K562 (cell line): ENCODE data around the gene RNU6-1. TPM values are rescaled to one million over a fixed set of nuclear protein-coding genes. Genes with fewer than 3 reads are reported as not detected.

Experiments used
- CBFA2T3 ChIP-seq: fragments of 450-650 bp; IDR thresholded peaks from 2 replicates; pipeline ENCODE4 v1.6.1; 2017
- CCAR2 ChIP-seq: fragments of 200-400 bp; formaldehyde crosslinking; IDR thresholded peaks from 2 replicates; pipeline ENCODE4 v1.6.1; 2017; ENCODE audit warnings: mild to moderate bottlenecking, low read depth, low read length
- DDX20 ChIP-seq: fragments of 450-650 bp; IDR thresholded peaks from 2 replicates; pipeline ENCODE4 v1.6.1; 2016; ENCODE audit warnings: missing genetic modification characterization, low read depth, mild to moderate bottlenecking, missing compliant biosample characterization, moderate library complexity
- ELF2 ChIP-seq: fragments of 250-450 bp; sonication (Bioruptor Pico); IDR thresholded peaks from 2 replicates; pipeline ENCODE4 v1.5.0; 2021; ENCODE audit warnings: mild to moderate bottlenecking
- ETV5 ChIP-seq: sonication (generic); formaldehyde crosslinking; IDR thresholded peaks from 2 replicates; pipeline ENCODE4 v1.4.0; 2020; ENCODE audit warnings: low read depth, mild to moderate bottlenecking, missing genetic modification reagents
- ETV6 ChIP-seq, 3 experiments: fragments of 150-350 bp in 1 of 3; sonication (generic) in 1 of 3; formaldehyde crosslinking in 1 of 3; IDR thresholded peaks; 2 replicates each; pipeline versions ENCODE4 v1.6.1 to v1.8.0; 2014 to 2022; ENCODE audit warnings: borderline replicate concordance in 2 of 3, low read depth in 2 of 3, antibody characterized with exemption in 1 of 3, low read length in 1 of 3, mild to moderate bottlenecking in 1 of 3, missing genetic modification reagents in 1 of 3
- GABPA ChIP-seq: fragments of 200-800 bp; sonication (Bioruptor generic); conservative IDR thresholded peaks from 2 replicates; pipeline ENCODE4 v1.6.1; 2016; ENCODE audit warnings: low read depth, missing genetic modification characterization, missing compliant biosample characterization
- HDAC3 ChIP-seq: fragments of 450-650 bp; IDR thresholded peaks from 2 replicates; pipeline ENCODE4 v1.6.1; 2018; ENCODE audit warnings: borderline replicate concordance, mild to moderate bottlenecking, moderate library complexity; ENCODE audit not compliant: partially characterized antibody
- KAT7 ChIP-seq: sonication (generic); formaldehyde crosslinking; IDR thresholded peaks from 2 replicates; pipeline ENCODE4 v1.8.0; 2022; ENCODE audit warnings: missing genetic modification reagents, mild to moderate bottlenecking, borderline replicate concordance
- LEF1 ChIP-seq: fragments of 450-650 bp; IDR thresholded peaks from 2 replicates; pipeline ENCODE4 v1.6.1; 2016; ENCODE audit warnings: mild to moderate bottlenecking
- MAFK ChIP-seq: IDR thresholded peaks from 2 replicates; pipeline ENCODE4 v1.6.1; 2011; ENCODE audit warnings: low read length, improper control_type of control experiment
- NEUROD1 ChIP-seq: fragments of 150-350 bp; IDR thresholded peaks from 2 replicates; pipeline ENCODE4 v1.6.1; 2014; ENCODE audit warnings: borderline replicate concordance, low read length, low read depth; ENCODE audit not compliant: partially characterized antibody
- RFX1 ChIP-seq: fragments of 450-650 bp; IDR thresholded peaks from 2 replicates; pipeline ENCODE4 v1.6.1; 2016; ENCODE audit warnings: mild to moderate bottlenecking, moderate library complexity
- RNF2 ChIP-seq: sonication (generic); IDR thresholded peaks from 2 replicates; pipeline ENCODE4 v1.6.1; 2016
- SMAD1 ChIP-seq: fragments of 150-350 bp; IDR thresholded peaks from 2 replicates; pipeline ENCODE4 v1.6.1; 2014; ENCODE audit warnings: low read length, low read depth; ENCODE audit not compliant: partially characterized antibody
- SNRNP70 ChIP-seq: fragments of 200-400 bp; formaldehyde crosslinking; optimal IDR thresholded peaks from 2 replicates; pipeline ENCODE3; 2017; ENCODE audit warnings: low read depth, low read length
- STAT5A ChIP-seq: IDR thresholded peaks from 2 replicates; pipeline ENCODE4 v1.6.1; 2012; ENCODE audit warnings: low read length, inconsistent platforms, borderline replicate concordance
- TAF9B ChIP-seq: fragments of 450-650 bp; IDR thresholded peaks from 2 replicates; pipeline ENCODE4 v1.6.1; 2018; ENCODE audit warnings: mild to moderate bottlenecking; ENCODE audit not compliant: partially characterized antibody
- TCF3 ChIP-seq: sonication (generic); formaldehyde crosslinking; IDR thresholded peaks from 2 replicates; pipeline ENCODE4 v1.4.0; 2020; ENCODE audit warnings: mild to moderate bottlenecking, missing genetic modification reagents
- THAP7 ChIP-seq: fragments of 250-450 bp; sonication (Bioruptor Pico); IDR thresholded peaks from 2 replicates; pipeline ENCODE4 v1.5.0; 2021
- U2AF2 ChIP-seq: fragments of 200-400 bp; formaldehyde crosslinking; optimal IDR thresholded peaks from 2 replicates; pipeline ENCODE3; 2017; ENCODE audit warnings: low read depth, mild to moderate bottlenecking, low read length
- ZNF324 ChIP-seq: fragments of 250-450 bp; sonication (Bioruptor Pico); IDR thresholded peaks from 2 replicates; pipeline ENCODE4 v1.4.0; 2020; ENCODE audit warnings: mild to moderate bottlenecking
- ZNF766 ChIP-seq: fragments of 200-800 bp; sonication (Bioruptor generic); conservative IDR thresholded peaks from 2 replicates; pipeline ENCODE4 v1.6.1; 2016; ENCODE audit warnings: missing genetic modification characterization, missing compliant biosample characterization
- polyA plus RNA-seq, 8 experiments: library from polyadenylated mRNA; depleted of rRNA in 4 of 8; stranded (reverse) in 5 of 8; unstranded in 3 of 8; fragments of >200 nt; fragmentation: Nextera tagmentation in 2 of 8; fragmentation: Illumina TruSeq in 1 of 8; extraction: Ambion mirVana in 2 of 8; extraction: Trizol in 1 of 8; gene quantifications; 2 replicates each; pipeline versions ENCODE4 v1.2.1 to v1.2.3, GENCODE V29; 2011 to 2014; ENCODE audit warnings: inconsistent platforms in 1 of 8, missing spikeins in 1 of 8
- total RNA-seq, 7 experiments: library from RNA; depleted of rRNA in 6 of 7; stranded (reverse); fragments of >200 nt in 6 of 7; fragmentation: Illumina TruSeq in 2 of 7; extraction: Trizol in 2 of 7; gene quantifications; 2 replicates each; pipeline versions ENCODE4 v1.2.1 to v1.2.3, GENCODE V29; 2011 to 2021; ENCODE audit warnings: low replicate concordance in 1 of 7
- TF ChIP-seq, protein P1 (sequence below): fragments of 250-450 bp; sonication (Bioruptor Pico); IDR thresholded peaks from 2 replicates; pipeline ENCODE4 v1.6.1; 2021; ENCODE audit warnings: mild to moderate bottlenecking
- TF ChIP-seq, protein P2 (sequence below), 2 experiments: fragments of 450-650 bp in 1 of 2; sonication (generic) in 1 of 2; formaldehyde crosslinking in 1 of 2; IDR thresholded peaks in 1 of 2; conservative IDR thresholded peaks in 1 of 2; 2 replicates each; pipeline versions ENCODE4 v1.6.1 to v1.8.1; 2016 to 2023; ENCODE audit warnings: mild to moderate bottlenecking in 2 of 2, moderate library complexity in 2 of 2, inconsistent platforms in 1 of 2, missing genetic modification reagents in 1 of 2
- TF ChIP-seq, protein P3 (sequence below): fragments of 450-650 bp; IDR thresholded peaks from 2 replicates; pipeline ENCODE4 v1.6.1; 2016; ENCODE audit warnings: borderline replicate concordance

RNU6-1 gene
- total and polyA plus RNA-seq, 9 of the 15 experiments (the other 6 are each of a cell fraction or from before 2014, with no cell fraction given): not detected

DNA sequence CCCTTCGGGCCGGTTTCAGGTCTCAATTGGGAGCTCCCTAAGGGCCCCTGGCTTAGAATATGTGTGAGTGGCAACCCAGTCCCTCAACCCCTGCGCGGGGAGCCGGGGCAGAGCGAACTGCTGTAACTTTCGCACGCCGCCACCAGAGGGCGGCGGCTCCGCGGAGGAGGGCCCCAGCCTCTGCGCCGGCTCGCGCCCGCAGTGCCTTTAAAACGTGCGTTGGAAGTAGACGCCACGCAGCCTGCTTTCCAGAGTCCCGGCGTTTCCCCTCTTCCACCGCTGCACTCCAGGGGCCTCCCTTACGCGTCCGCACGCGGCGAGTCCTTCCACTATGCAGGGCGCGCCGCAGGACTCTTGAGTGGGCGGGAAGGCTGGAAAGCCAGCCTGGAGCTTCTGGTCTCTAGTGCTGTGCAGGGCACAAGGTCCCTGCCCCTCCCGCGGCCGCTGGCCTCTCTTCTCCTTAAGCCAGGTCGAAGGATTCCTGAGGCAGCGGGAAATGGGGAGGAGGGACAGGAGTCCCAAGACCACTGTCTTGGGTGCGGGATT, 23.7 kb upstream of the RNU6-1 start (continued):
- TF ChIP-seq DDX20: no peak
- no peak for TF ChIP-seq HDAC3
- no peak for TF ChIP-seq MAFK
- no peak for TF ChIP-seq ZNF324 (CRISPR knock-in tag)
- TF ChIP-seq, protein P1, sequence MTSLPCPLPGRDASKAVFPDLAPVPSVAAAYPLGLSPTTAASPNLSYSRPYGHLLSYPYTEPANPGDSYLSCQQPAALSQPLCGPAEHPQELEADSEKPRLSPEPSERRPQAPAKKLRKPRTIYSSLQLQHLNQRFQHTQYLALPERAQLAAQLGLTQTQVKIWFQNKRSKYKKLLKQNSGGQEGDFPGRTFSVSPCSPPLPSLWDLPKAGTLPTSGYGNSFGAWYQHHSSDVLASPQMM (CRISPR knock-in tag): no peak
- TF ChIP-seq THAP7 (CRISPR knock-in tag): no peak
- peak; percentile 39; the same call in 1 of the 2 replicates for TF ChIP-seq KAT7 (CRISPR knock-in tag)
- peak in 1 of 2 experiments; percentile 53; a peak in 1 of 4 replicates for TF ChIP-seq ETV6 (IDR thresholded peaks at IDR 0.05; ENCODE audit: borderline replicate concordance in 1 of 2, low read depth in 2 of 2, low read length in 1 of 2)
- peak; percentile 75; the same call in 1 of the 2 replicates for TF ChIP-seq ETV6 (CRISPR knock-in tag; IDR thresholded peaks at IDR 0.05; ENCODE audit: borderline replicate concordance)
- TF ChIP-seq NEUROD1: no peak
- TF ChIP-seq ETV5 (CRISPR knock-in tag): no peak; the same call in 1 of the 2 replicates
- no peak for TF ChIP-seq CBFA2T3
- TF ChIP-seq U2AF2: no peak
- no peak for TF ChIP-seq TAF9B
- TF ChIP-seq ZNF766: no peak; the same call in 1 of the 2 replicates
- TF ChIP-seq, protein P2, sequence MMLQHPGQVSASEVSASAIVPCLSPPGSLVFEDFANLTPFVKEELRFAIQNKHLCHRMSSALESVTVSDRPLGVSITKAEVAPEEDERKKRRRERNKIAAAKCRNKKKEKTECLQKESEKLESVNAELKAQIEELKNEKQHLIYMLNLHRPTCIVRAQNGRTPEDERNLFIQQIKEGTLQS (IDR thresholded peaks at IDR 0.05): no peak
- TF ChIP-seq, protein P2 (CRISPR knock-in tag; conservative IDR thresholded peaks at IDR 0.05): no peak; the same call in 1 of the 2 replicates
- no peak for TF ChIP-seq LEF1
- TF ChIP-seq CCAR2: no peak
- no peak for TF ChIP-seq STAT5A
- TF ChIP-seq RFX1: no peak
- no peak for TF ChIP-seq RNF2
- no peak for TF ChIP-seq SNRNP70
- TF ChIP-seq TCF3 (CRISPR knock-in tag): 0 out of 2 replicates have a peak, but pooled peaks have one; percentile 11
- TF ChIP-seq, protein P3, sequence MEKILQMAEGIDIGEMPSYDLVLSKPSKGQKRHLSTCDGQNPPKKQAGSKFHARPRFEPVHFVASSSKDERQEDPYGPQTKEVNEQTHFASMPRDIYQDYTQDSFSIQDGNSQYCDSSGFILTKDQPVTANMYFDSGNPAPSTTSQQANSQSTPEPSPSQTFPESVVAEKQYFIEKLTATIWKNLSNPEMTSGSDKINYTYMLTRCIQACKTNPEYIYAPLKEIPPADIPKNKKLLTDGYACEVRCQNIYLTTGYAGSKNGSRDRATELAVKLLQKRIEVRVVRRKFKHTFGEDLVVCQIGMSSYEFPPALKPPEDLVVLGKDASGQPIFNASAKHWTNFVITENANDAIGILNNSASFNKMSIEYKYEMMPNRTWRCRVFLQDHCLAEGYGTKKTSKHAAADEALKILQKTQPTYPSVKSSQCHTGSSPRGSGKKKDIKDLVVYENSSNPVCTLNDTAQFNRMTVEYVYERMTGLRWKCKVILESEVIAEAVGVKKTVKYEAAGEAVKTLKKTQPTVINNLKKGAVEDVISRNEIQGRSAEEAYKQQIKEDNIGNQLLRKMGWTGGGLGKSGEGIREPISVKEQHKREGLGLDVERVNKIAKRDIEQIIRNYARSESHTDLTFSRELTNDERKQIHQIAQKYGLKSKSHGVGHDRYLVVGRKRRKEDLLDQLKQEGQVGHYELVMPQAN: no peak
- TF ChIP-seq ELF2 (CRISPR knock-in tag): no peak; the same call in 1 of the 2 replicates
- TF ChIP-seq SMAD1: no peak
- no peak for TF ChIP-seq GABPA (tag)
